K562 (cell line): Measurements from ENCODE around the gene FANCI. TPM values are rescaled to one million over a fixed set of nuclear protein-coding genes. Genes with fewer than 3 reads are reported as not detected.

Experiments used
- GTF2E2 ChIP-seq: fragments of 200-800 bp; sonication (Bioruptor generic); IDR thresholded peaks from 2 replicates; pipeline ENCODE4 v1.6.1; 2016; ENCODE audit warnings: missing genetic modification characterization, missing compliant biosample characterization
- HDAC8 ChIP-seq: fragments of 450-650 bp; IDR thresholded peaks from 2 replicates; pipeline ENCODE4 v1.6.1; 2016; ENCODE audit warnings: mild to moderate bottlenecking, missing genetic modification characterization, moderate library complexity, missing compliant biosample characterization
- ILF3 ChIP-seq: fragments of 450-650 bp; IDR thresholded peaks from 2 replicates; pipeline ENCODE4 v1.6.1; 2018; ENCODE audit warnings: antibody characterized with exemption, mild to moderate bottlenecking, moderate library complexity, borderline replicate concordance
- PYGO2 ChIP-seq: fragments of 450-650 bp; IDR thresholded peaks from 2 replicates; pipeline ENCODE4 v1.6.1; 2016; ENCODE audit warnings: mild to moderate bottlenecking, missing genetic modification characterization, moderate library complexity, missing compliant biosample characterization
- REST ChIP-seq, 2 experiments: fragments of 450-650 bp; formaldehyde crosslinking in 1 of 2; IDR thresholded peaks; 2 replicates each; pipeline versions ENCODE4 v1.4.0 to v1.6.1; 2014 to 2020; ENCODE audit warnings: mild to moderate bottlenecking in 2 of 2, borderline replicate concordance in 1 of 2, low read depth in 1 of 2
- RNF2 ChIP-seq: sonication (generic); IDR thresholded peaks from 2 replicates; pipeline ENCODE4 v1.6.1; 2016
- SIN3B ChIP-seq: fragments of 450-650 bp; IDR thresholded peaks from 2 replicates; pipeline ENCODE4 v1.6.1; 2017; ENCODE audit warnings: low read depth, mild to moderate bottlenecking, moderate library complexity
- SP1 ChIP-seq: sonication (generic); formaldehyde crosslinking; IDR thresholded peaks from 2 replicates; pipeline ENCODE4 v1.8.1; 2022; ENCODE audit warnings: mild to moderate bottlenecking, missing genetic modification reagents
- polyA plus RNA-seq, 8 experiments: library from polyadenylated mRNA; depleted of rRNA in 4 of 8; stranded (reverse) in 5 of 8; unstranded in 3 of 8; fragments of >200 nt; fragmentation: Nextera tagmentation in 2 of 8; fragmentation: Illumina TruSeq in 1 of 8; extraction: Ambion mirVana in 2 of 8; extraction: Trizol in 1 of 8; gene quantifications; 2 replicates each; pipeline versions ENCODE4 v1.2.1 to v1.2.3, GENCODE V29; 2011 to 2014; ENCODE audit warnings: inconsistent platforms in 1 of 8, missing spikeins in 1 of 8
- total RNA-seq, 7 experiments: library from RNA; depleted of rRNA in 6 of 7; stranded (reverse); fragments of >200 nt in 6 of 7; fragmentation: Illumina TruSeq in 2 of 7; extraction: Trizol in 2 of 7; gene quantifications; 2 replicates each; pipeline versions ENCODE4 v1.2.1 to v1.2.3, GENCODE V29; 2011 to 2021; ENCODE audit warnings: low replicate concordance in 1 of 7
- TF ChIP-seq, protein P1 (sequence below): sonication (generic); formaldehyde crosslinking; IDR thresholded peaks from 2 replicates; pipeline ENCODE4 v1.8.0; 2023; ENCODE audit warnings: missing genetic modification reagents, mild to moderate bottlenecking, borderline replicate concordance
- TF ChIP-seq, protein P2 (sequence below), 3 experiments: IDR thresholded peaks in 2 of 3; conservative IDR thresholded peaks in 1 of 3; 2 replicates each; pipeline ENCODE4 v1.5.1; 2011 to 2012; ENCODE audit warnings: low read length in 3 of 3, mild to moderate bottlenecking in 3 of 3, control low read depth in 2 of 3, improper control_type of control experiment in 1 of 3, inconsistent platforms in 1 of 3, low read depth in 1 of 3, mixed read lengths in 1 of 3, moderate library complexity in 1 of 3; ENCODE audit not compliant: insufficient read depth in 2 of 3

Gene FANCI
- total and polyA plus RNA-seq, 9 of the 15 experiments (the other 6 are each of a cell fraction or from before 2014, with no cell fraction given): 72.1 to 165 (median 131) TPM

- TF ChIP-seq, protein P1, sequence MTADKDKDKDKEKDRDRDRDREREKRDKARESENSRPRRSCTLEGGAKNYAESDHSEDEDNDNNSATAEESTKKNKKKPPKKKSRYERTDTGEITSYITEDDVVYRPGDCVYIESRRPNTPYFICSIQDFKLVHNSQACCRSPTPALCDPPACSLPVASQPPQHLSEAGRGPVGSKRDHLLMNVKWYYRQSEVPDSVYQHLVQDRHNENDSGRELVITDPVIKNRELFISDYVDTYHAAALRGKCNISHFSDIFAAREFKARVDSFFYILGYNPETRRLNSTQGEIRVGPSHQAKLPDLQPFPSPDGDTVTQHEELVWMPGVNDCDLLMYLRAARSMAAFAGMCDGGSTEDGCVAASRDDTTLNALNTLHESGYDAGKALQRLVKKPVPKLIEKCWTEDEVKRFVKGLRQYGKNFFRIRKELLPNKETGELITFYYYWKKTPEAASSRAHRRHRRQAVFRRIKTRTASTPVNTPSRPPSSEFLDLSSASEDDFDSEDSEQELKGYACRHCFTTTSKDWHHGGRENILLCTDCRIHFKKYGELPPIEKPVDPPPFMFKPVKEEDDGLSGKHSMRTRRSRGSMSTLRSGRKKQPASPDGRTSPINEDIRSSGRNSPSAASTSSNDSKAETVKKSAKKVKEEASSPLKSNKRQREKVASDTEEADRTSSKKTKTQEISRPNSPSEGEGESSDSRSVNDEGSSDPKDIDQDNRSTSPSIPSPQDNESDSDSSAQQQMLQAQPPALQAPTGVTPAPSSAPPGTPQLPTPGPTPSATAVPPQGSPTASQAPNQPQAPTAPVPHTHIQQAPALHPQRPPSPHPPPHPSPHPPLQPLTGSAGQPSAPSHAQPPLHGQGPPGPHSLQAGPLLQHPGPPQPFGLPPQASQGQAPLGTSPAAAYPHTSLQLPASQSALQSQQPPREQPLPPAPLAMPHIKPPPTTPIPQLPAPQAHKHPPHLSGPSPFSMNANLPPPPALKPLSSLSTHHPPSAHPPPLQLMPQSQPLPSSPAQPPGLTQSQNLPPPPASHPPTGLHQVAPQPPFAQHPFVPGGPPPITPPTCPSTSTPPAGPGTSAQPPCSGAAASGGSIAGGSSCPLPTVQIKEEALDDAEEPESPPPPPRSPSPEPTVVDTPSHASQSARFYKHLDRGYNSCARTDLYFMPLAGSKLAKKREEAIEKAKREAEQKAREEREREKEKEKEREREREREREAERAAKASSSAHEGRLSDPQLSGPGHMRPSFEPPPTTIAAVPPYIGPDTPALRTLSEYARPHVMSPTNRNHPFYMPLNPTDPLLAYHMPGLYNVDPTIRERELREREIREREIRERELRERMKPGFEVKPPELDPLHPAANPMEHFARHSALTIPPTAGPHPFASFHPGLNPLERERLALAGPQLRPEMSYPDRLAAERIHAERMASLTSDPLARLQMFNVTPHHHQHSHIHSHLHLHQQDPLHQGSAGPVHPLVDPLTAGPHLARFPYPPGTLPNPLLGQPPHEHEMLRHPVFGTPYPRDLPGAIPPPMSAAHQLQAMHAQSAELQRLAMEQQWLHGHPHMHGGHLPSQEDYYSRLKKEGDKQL (CRISPR knock-in tag): no peak; the same call in 1 of the 2 replicates
- TF ChIP-seq, protein P2, sequence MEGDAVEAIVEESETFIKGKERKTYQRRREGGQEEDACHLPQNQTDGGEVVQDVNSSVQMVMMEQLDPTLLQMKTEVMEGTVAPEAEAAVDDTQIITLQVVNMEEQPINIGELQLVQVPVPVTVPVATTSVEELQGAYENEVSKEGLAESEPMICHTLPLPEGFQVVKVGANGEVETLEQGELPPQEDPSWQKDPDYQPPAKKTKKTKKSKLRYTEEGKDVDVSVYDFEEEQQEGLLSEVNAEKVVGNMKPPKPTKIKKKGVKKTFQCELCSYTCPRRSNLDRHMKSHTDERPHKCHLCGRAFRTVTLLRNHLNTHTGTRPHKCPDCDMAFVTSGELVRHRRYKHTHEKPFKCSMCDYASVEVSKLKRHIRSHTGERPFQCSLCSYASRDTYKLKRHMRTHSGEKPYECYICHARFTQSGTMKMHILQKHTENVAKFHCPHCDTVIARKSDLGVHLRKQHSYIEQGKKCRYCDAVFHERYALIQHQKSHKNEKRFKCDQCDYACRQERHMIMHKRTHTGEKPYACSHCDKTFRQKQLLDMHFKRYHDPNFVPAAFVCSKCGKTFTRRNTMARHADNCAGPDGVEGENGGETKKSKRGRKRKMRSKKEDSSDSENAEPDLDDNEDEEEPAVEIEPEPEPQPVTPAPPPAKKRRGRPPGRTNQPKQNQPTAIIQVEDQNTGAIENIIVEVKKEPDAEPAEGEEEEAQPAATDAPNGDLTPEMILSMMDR (IDR thresholded peaks at IDR 0.05 in 2 of 3, conservative IDR thresholded peaks at IDR 0.05 in 1 of 3; ENCODE audit: insufficient read depth in 2 of 3, low read depth in 1 of 3, low read length in 3 of 3): peak in 1 of 3 experiments; percentile 6; a peak in 1 of 6 replicates
- TF ChIP-seq GTF2E2 (peak; percentile 62; the same call in 1 of the 2 replicates), ILF3 (peak; percentile 62; the same call in 1 of the 2 replicates), REST (IDR thresholded peaks at IDR 0.05; ENCODE audit: borderline replicate concordance) (no peak; the same call in 1 of the 2 replicates), REST (CRISPR knock-in tag; IDR thresholded peaks at IDR 0.05; ENCODE audit: low read depth) (no peak), HDAC8 (tag) (no peak), PYGO2 (tag) (no peak), SP1 (CRISPR knock-in tag) (peak; percentile 99), RNF2 (peak; percentile 98), SIN3B (peak; percentile 67; the same call in 1 of the 2 replicates)
These were observed 90.9 kb downstream of the FANCI start, which contains the start of gene POLG (continued) for GRCh38 chr15:89334510-89335297.
